ENCODE results near the gene GPR45.

The GPR45 gene, protein sequence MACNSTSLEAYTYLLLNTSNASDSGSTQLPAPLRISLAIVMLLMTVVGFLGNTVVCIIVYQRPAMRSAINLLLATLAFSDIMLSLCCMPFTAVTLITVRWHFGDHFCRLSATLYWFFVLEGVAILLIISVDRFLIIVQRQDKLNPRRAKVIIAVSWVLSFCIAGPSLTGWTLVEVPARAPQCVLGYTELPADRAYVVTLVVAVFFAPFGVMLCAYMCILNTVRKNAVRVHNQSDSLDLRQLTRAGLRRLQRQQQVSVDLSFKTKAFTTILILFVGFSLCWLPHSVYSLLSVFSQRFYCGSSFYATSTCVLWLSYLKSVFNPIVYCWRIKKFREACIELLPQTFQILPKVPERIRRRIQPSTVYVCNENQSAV

DNA sequence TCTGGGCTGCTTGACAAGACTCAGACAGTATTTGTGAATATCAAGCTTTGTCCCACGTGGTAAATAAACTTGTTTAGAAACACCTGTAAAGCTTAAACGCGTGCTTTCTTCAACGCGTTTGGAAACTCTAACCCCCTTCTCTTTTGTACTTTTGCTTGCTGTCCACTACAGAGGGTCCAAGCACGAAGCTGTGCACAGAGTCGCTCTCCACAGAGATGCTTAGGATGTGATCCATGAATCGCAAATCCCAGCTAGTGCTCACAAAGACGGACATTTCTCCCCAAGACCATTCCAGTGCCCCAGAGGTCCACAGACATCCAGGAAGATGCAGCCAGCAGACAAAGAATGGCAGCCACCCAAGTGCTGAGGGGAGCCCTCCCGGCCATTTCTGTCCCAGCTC is at the start of gene GPR45:
Gene GPR45, plus strand, starts transcription at position 301 of the 400 bp plus-strand sequence. CDS start 116 bp downstream, outside the sequence.
- Mint-ChIP-seq H3K4me1 (ENCODE audit: low read depth) (peaks cover 2% of the 10 kb centered on the region), H3K27ac (no peak within 1 kb of the TSS), H3K27me3 (ENCODE audit: low read depth) (peaks cover 16% of the 10 kb centered on the region), H3K4me3 (no peak within 1 kb of the TSS), H3K36me3 (ENCODE audit: low read depth) (no peaks in the 10 kb centered on the region), H3K9me3 (no peaks in the 10 kb centered on the region)

DNA sequence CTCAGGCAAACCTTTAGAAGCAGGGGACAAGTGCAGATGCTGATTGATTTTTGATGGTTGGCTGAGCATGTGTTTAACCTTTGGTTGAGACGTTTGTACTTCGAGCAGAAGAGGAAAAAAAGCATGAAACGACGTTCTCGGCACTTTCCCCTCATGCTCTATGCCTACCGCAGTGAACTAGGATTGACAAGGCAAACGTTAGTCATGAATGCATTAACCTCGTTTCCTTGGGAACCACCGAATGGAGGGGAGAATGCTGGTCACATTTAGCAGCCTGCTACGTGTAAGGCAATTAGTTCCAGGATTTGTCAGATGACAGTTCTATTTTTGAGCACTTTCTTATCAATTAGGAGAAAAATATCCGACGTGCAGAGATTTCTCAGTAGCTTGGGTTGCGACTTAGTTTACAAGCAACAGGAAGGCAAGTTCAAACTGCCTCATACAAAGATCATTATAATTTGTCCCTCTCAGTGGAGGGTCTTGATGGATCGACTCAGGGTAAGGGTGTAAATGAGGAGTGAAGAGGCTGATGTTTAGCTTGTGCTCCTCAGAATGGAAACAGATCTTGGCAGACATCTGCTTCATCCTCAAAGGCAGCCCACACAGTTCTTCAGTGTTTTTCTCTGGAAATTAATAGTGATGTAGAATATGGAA is 47.4 kb upstream of the GPR45 start:
- Mint-ChIP-seq H3K9me3 (peaks cover 9% of the 10 kb centered on the region), H3K4me1 (ENCODE audit: low read depth) (no peaks in the 10 kb centered on the region), H3K4me3 (no peak overlapping the region), H3K36me3 (ENCODE audit: low read depth) (no peaks in the 10 kb centered on the region), H3K27ac (no peak overlapping the region), H3K27me3 (ENCODE audit: low read depth) (peaks cover 12% of the 10 kb centered on the region)

DNA sequence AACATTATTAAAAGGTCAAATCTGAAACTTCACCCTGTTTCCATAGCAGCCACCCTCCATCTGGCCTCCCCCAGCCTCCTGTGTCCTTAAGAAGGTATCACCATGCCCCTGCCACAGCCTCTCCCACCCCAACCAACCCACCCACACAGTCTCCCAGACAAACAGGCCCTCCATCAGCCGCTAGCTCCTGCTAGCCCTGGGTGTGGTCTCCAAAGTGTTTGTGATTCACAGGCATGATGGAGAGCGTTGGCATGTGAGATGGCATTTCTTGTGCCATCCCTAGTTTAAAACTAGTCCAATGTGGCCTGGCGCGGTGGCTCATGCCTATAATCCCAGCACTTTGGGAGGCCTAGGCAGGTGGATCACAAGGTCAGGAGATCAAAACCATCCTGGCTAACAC is 44.9 kb upstream of the GPR45 start:
- H3K27me3 Mint-ChIP-seq (ENCODE audit: low read depth), result peaks cover 12% of the 10 kb centered on the region
- H3K4me3 Mint-ChIP-seq, result no peak overlapping the region
- H3K36me3 Mint-ChIP-seq (ENCODE audit: low read depth), result no peaks in the 10 kb centered on the region
- no peaks in the 10 kb centered on the region for H3K9me3 Mint-ChIP-seq
- no peaks in the 10 kb centered on the region for H3K4me1 Mint-ChIP-seq (ENCODE audit: low read depth)
- H3K27ac Mint-ChIP-seq, result no peak overlapping the region

DNA sequence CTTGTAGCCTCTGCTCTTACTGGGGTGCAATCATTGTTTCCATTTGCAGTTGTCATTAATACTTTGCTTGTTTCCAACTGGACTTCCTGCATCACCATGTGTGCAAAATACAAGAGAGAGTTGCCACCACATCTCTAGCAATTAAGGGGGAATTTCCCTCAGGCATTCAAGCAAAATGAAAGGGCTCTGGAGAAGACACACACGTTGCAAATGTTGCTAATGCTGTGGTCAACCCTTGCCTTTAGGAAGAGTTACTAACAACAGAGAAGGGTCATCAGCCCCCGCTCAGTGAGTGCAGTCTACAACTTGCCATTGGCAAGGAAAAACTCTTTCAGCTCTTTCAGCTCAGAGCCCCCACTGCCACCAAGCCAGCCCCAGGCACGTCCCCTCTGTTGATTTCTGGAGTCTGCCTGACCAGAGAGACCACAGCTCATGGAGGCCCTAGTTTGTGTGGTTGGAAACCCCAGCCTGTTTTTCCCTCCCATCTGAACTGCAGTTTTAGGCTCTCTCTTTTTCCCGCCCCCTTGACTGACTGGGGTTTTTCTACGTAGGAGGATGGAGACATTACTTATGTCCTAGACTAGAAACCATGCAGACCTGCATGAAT is 25.9 kb upstream of the GPR45 start:
- Mint-ChIP-seq H3K36me3 (ENCODE audit: low read depth) (no peaks in the 10 kb centered on the region), H3K27me3 (ENCODE audit: low read depth) (no peaks in the 10 kb centered on the region), H3K4me3 (no peak overlapping the region), H3K4me1 (ENCODE audit: low read depth) (no peaks in the 10 kb centered on the region), H3K27ac (no peak overlapping the region), H3K9me3 (no peaks in the 10 kb centered on the region)

DNA sequence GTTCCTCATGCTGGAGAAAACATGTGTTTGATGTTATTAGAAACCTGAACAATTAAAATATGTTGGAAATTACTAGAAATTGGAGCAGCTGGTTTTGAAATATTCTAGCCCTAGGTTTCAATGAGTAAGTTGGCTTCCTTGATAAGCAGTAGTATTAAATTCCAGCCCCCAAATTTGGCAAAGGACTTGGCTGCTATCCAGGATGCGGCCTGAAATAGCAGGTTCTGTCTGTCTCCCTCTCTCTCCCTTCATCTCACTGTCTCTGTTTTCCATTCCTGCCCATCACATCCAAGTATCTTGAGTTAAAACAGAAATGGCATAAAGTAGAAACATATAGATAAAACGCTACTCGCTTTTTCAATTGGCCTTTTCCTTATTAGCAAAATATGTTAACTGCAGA is 20.9 kb upstream of the GPR45 start:
- H3K36me3 Mint-ChIP-seq (ENCODE audit: low read depth), result no peaks in the 10 kb centered on the region
- H3K27me3 Mint-ChIP-seq (ENCODE audit: low read depth), result no peaks in the 10 kb centered on the region
- no peaks in the 10 kb centered on the region for H3K9me3 Mint-ChIP-seq
- no peak overlapping the region for H3K27ac Mint-ChIP-seq
- H3K4me1 Mint-ChIP-seq (ENCODE audit: low read depth), result no peaks in the 10 kb centered on the region
- no peak overlapping the region for H3K4me3 Mint-ChIP-seq

DNA sequence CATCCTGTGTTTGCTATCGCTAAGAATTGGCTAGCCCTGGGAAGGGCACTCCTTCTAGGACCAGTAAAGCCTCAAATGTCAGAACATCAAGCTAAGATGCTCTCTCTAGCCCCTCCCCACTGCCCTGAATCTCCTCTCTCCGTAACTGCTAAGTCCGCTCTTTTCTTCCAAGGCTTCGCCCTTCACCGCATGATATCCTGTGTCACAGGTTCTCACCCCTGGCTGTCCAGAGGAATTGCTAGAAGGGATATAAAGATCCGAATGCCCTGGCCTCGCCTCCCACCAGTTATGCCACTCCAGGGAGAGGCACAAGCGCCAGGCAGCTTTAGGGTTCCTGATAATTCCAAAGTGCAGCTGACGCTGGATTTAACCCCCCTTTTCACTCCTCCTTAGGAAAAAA is 17.1 kb upstream of the GPR45 start:
- H3K9me3 Mint-ChIP-seq, result no peaks in the 10 kb centered on the region
- no peak overlapping the region for H3K4me3 Mint-ChIP-seq
- H3K27me3 Mint-ChIP-seq (ENCODE audit: low read depth), result peaks cover 8% of the 10 kb centered on the region
- H3K36me3 Mint-ChIP-seq (ENCODE audit: low read depth), result no peaks in the 10 kb centered on the region
- H3K27ac Mint-ChIP-seq, result no peak overlapping the region
- H3K4me1 Mint-ChIP-seq (ENCODE audit: low read depth), result no peaks in the 10 kb centered on the region

DNA sequence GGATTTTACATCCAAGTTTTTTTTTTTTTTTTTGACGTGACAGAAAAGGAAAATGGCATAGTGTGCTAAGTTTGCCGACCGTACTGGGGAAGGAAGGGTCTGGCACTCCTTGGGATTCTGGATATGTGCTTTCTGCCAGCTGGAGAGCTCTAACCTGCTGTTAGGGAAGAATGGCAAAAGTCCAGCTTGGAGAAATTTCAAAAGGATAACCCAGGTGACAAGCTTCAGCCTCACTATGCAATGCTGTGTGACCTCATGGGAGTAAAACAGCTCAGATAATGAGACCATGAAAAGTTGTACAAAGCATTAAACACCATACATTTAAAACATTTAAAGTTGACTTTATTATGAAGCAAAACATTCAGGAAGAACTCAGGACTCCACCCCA is 10.3 kb upstream of the GPR45 start:
- Mint-ChIP-seq H3K27ac (no peak overlapping the region), H3K4me3 (no peak overlapping the region), H3K36me3 (ENCODE audit: low read depth) (no peaks in the 10 kb centered on the region), H3K9me3 (no peaks in the 10 kb centered on the region), H3K4me1 (ENCODE audit: low read depth) (peaks cover 5% of the 10 kb centered on the region), H3K27me3 (ENCODE audit: low read depth) (peaks cover 8% of the 10 kb centered on the region)

DNA sequence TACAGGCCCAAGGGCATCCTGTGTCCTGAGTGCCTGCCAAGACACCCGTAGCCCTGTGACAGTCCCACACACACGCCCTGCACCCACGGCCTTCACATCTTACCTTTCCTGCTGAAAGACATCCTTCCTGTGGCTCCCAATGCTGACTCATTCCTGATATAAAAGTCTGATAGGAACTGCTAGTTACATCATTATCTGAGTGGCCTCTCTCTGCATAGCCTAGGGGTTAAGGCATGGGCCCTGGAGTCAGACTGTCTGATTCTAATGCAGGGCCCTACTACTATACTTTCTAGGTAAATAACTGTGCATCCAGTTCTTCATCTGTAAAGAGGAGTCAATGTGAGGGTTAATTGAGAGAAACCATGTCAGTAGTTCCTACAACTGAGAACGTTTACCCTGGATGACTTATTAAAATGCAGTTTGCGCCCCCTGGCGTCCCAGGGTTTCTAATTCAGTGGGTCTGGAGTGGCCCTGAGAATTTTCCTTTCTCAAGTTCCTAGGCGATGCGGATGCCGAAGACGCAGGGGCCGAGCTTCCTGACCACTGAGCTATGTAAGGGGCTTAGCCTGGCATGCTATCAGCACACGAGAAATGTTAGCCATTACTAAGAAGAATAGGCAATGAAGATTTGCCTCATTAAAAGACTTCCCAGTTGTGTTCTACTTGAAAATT is 6.0 kb upstream of the GPR45 start:
- Mint-ChIP-seq H3K4me3 (no peak overlapping the region), H3K4me1 (ENCODE audit: low read depth) (peaks cover 7% of the 10 kb centered on the region), H3K27me3 (ENCODE audit: low read depth) (peaks cover 16% of the 10 kb centered on the region), H3K36me3 (ENCODE audit: low read depth) (no peaks in the 10 kb centered on the region), H3K27ac (no peak overlapping the region), H3K9me3 (no peaks in the 10 kb centered on the region)

DNA sequence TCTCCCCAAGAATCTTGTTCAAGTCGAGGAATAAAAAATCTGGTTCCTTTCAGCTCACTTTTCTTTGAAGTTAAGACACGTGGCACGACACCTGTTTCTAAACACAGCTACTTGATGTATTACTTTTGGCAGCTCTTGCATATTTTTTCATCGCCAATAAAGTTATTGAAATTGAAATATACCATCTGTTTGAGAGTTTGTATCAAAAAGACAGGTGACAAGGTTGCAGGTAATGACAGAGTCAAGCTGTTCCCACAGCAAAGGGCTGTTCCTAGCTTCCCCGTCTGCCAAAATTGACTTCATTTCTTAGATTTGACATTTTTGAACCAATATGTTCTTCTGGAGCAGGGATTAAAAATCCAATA is 5.5 kb upstream of the GPR45 start:
- H3K36me3 Mint-ChIP-seq (ENCODE audit: low read depth), result no peaks in the 10 kb centered on the region
- H3K4me1 Mint-ChIP-seq (ENCODE audit: low read depth), result peaks cover 7% of the 10 kb centered on the region
- H3K9me3 Mint-ChIP-seq, result no peaks in the 10 kb centered on the region
- no peak overlapping the region for H3K4me3 Mint-ChIP-seq
- peaks cover 16% of the 10 kb centered on the region for H3K27me3 Mint-ChIP-seq (ENCODE audit: low read depth)
- H3K27ac Mint-ChIP-seq, result no peak overlapping the region

DNA sequence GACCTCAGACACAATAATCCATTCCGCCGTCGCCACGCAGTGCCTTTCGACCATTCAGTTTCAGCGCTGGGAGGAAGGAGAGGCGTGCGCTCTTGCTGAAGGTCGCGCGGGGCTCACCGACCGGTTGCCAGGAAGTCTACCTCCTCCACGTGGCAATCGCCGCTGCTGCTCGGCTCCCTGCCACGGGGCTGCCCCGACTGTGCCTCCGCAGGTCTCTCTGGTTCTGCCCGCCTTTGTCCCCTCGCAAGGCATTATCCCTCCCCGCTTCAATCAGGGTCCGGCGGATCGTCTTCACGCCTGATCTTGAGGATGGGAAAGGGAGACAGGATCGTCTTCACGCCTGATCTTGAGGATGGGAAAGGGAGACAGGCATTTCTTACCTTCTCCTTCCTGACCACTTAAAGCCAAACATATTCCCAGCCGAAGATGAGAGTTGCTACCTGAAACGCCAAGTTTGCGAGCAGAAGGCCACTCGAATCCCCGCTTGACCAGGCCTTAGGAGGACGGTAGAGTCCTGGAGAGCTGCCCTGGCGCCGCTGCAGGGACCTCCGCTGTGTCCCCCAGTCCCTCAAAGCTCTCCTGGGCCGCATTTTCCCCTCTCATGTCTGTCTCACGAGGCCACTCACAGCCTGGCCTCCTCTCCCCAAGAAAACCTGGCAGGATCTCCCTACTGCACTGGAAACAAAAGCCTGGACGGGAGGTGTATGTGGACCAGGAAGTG is 4.3 kb upstream of the GPR45 start:
- Mint-ChIP-seq H3K27ac (no peak overlapping the region), H3K27me3 (ENCODE audit: low read depth) (peaks cover 16% of the 10 kb centered on the region)

DNA sequence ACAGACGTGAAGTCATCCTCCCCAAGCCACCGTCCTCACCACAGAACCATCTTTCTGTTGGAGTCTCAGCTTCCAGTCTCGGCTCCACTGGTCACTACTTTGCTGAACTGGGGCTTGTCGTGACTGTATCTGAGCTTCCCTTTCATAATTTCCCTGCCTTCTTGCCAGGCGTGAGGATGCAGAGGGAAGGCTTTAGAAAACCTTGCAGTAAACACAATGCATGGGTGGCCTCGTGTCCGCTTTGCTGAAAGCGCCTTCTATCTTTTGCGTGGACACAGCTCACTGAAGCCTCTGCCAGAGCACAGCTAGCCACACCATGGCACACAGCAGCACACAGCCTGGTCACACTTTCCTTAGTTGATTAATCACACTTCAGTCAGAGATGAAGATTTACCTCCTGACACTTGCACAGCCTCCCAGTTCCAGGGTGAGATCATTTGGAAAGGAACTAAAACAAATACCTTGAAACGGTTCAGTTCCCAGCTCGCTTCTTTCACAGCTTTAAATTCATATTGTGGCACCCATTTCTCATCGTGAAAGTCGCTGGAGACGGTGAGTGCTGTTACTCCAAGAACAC is 2.8 kb upstream of the GPR45 start:
- Mint-ChIP-seq H3K9me3 (no peaks in the 10 kb centered on the region), H3K4me3 (no peak overlapping the region), H3K4me1 (ENCODE audit: low read depth) (peaks cover 7% of the 10 kb centered on the region), H3K27ac (no peak overlapping the region), H3K36me3 (ENCODE audit: low read depth) (no peaks in the 10 kb centered on the region), H3K27me3 (ENCODE audit: low read depth) (peaks cover 16% of the 10 kb centered on the region)

More for the DNA sequence above, 4.3 kb upstream of the GPR45 start:
- no peaks in the 10 kb centered on the region for H3K9me3 Mint-ChIP-seq
- H3K4me1 Mint-ChIP-seq (ENCODE audit: low read depth), result peaks cover 7% of the 10 kb centered on the region
- no peaks in the 10 kb centered on the region for H3K36me3 Mint-ChIP-seq (ENCODE audit: low read depth)
- no peak overlapping the region for H3K4me3 Mint-ChIP-seq

DNA sequence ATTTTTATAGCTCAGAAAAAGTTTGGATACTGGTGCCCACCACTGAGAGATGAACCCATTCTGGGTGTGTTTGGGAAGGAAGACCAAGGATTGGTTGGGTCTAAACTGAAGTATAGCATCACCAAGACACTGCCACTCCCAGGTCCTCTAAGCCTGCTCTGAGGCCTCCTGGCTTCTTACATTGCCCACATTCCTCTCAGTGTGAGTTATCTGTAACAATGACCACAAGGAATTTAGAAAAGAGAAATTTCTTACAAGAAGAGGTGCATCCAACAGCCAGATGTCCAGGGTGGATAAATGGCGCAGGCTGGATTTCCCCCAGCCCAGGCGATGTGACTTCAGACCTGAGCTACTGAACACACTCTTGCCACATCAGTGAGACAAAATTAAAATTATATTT is 1.6 kb upstream of the GPR45 start:
- Mint-ChIP-seq H3K4me3 (no peak overlapping the region), H3K36me3 (ENCODE audit: low read depth) (no peaks in the 10 kb centered on the region), H3K4me1 (ENCODE audit: low read depth) (peaks cover 7% of the 10 kb centered on the region), H3K9me3 (no peaks in the 10 kb centered on the region), H3K27me3 (ENCODE audit: low read depth) (peaks cover 16% of the 10 kb centered on the region), H3K27ac (no peak overlapping the region)

DNA sequence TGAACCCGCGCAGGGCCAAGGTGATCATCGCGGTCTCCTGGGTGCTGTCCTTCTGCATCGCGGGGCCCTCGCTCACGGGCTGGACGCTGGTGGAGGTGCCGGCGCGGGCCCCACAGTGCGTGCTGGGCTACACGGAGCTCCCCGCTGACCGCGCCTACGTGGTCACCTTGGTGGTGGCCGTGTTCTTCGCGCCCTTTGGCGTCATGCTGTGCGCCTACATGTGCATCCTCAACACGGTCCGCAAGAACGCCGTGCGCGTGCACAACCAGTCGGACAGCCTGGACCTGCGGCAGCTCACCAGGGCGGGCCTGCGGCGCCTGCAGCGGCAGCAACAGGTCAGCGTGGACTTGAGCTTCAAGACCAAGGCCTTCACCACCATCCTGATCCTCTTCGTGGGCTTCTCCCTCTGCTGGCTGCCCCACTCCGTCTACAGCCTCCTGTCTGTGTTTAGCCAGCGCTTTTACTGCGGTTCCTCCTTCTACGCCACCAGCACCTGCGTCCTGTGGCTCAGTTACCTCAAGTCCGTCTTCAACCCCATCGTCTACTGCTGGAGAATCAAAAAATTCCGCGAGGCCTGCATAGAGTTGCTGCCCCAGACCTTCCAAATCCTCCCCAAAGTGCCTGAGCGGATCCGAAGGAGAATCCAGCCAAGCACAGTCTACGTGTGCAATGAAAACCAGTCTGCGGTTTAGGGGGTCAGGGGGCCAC is 897 bp downstream of the GPR45 start:
- Mint-ChIP-seq H3K36me3 (ENCODE audit: low read depth) (no peaks in the 10 kb centered on the region), H3K4me3 (no peak overlapping the region), H3K27me3 (ENCODE audit: low read depth) (peaks cover 8% of the 10 kb centered on the region), H3K4me1 (ENCODE audit: low read depth) (peaks cover 2% of the 10 kb centered on the region), H3K27ac (no peak overlapping the region), H3K9me3 (no peaks in the 10 kb centered on the region)
